ENCODE results near the gene SLC17A7.

- TF ChIP-seq PHB2 (IDR thresholded peaks at IDR 0.05; ENCODE audit: low read depth) (no peak), ZNF785 (CRISPR knock-in tag; IDR thresholded peaks at IDR 0.05) (no peak), CTCF (IDR thresholded peaks at IDR 0.05 in 2 of 3, conservative IDR thresholded peaks at IDR 0.05 in 1 of 3; ENCODE audit: insufficient read depth in 2 of 3, low read depth in 1 of 3, low read length in 3 of 3) (no peak), ZNF280B (CRISPR knock-in tag; IDR thresholded peaks at IDR 0.05) (no peak), EZH2 (IDR thresholded peaks at IDR 0.05; ENCODE audit: borderline replicate concordance, low read depth, low read length) (no peak), TAF15 (IDR thresholded peaks at IDR 0.05; ENCODE audit: low read depth, low read length) (no peak), KDM4B (IDR thresholded peaks at IDR 0.05; ENCODE audit: borderline replicate concordance in 2 of 2, low read depth in 1 of 2) (no peak), MBD1 (CRISPR knock-in tag; IDR thresholded peaks at IDR 0.05) (no peak), ZNF184 (CRISPR knock-in tag; IDR thresholded peaks at IDR 0.05) (no peak), ZNF274 (IDR thresholded peaks at IDR 0.05; ENCODE audit: borderline replicate concordance, low read depth, low read length) (no peak), HDAC3 (IDR thresholded peaks at IDR 0.05; ENCODE audit: borderline replicate concordance, partially characterized antibody) (no peak), BCL6 (CRISPR knock-in tag; IDR thresholded peaks at IDR 0.05) (no peak)
These were observed 45.5 kb downstream of the SLC17A7 start for GRCh38 chr19:49395581-49396407.
